ENCODE measurements around the gene CLSTN2.

The CLSTN2 gene

GRCh38 chr3:139945386-139945785, 10.4 kb downstream of the CLSTN2 start:
- Histone ChIP-seq H3K4me3 (ENCODE audit: low read depth, low read length) (no peak overlapping the region), H3K36me3 (no peaks in the 10 kb centered on the region), H3K27ac (no peak overlapping the region), H3K9me3 (ENCODE audit: severe bottlenecking) (no peaks in the 10 kb centered on the region), H3K27me3 (ENCODE audit: insufficient read depth, low read depth, severe bottlenecking) (no peaks in the 10 kb centered on the region)
- TF ChIP-seq CTCF (IDR thresholded peaks at IDR 0.05; ENCODE audit: low read depth, low read length) = no peak
- no peak for DNase-seq

GRCh38 chr3:139945942-139946341, 11.0 kb downstream of the CLSTN2 start:
- no peak for DNase-seq
- no peaks in the 10 kb centered on the region for H3K27me3 ChIP-seq (ENCODE audit: insufficient read depth, low read depth, severe bottlenecking)
- TF ChIP-seq CTCF (IDR thresholded peaks at IDR 0.05; ENCODE audit: low read depth, low read length) = no peak

GRCh38 chr3:139948467-139948866, 13.5 kb downstream of the CLSTN2 start:
- Histone ChIP-seq H3K36me3 (no peaks in the 10 kb centered on the region), H3K27ac (no peak overlapping the region), H3K9me3 (ENCODE audit: severe bottlenecking) (no peaks in the 10 kb centered on the region), H3K27me3 (ENCODE audit: insufficient read depth, low read depth, severe bottlenecking) (no peaks in the 10 kb centered on the region), H3K4me3 (ENCODE audit: low read depth, low read length) (no peak overlapping the region)
- no peak for TF ChIP-seq CTCF (IDR thresholded peaks at IDR 0.05; ENCODE audit: low read depth, low read length)
- no peak for DNase-seq

More at GRCh38 chr3:139945942-139946341, 11.0 kb downstream of the CLSTN2 start:
- Histone ChIP-seq H3K36me3 (no peaks in the 10 kb centered on the region), H3K9me3 (ENCODE audit: severe bottlenecking) (no peaks in the 10 kb centered on the region), H3K4me3 (ENCODE audit: low read depth, low read length) (no peak overlapping the region), H3K27ac (no peak overlapping the region)

- Histone ChIP-seq H3K9me3 (ENCODE audit: severe bottlenecking) (no peaks in the 10 kb centered on the region), H3K27ac (no peak overlapping the region), H3K36me3 (no peaks in the 10 kb centered on the region), H3K4me3 (ENCODE audit: low read depth, low read length) (no peak overlapping the region), H3K27me3 (ENCODE audit: insufficient read depth, low read depth, severe bottlenecking) (no peaks in the 10 kb centered on the region)
- no peak for TF ChIP-seq CTCF (IDR thresholded peaks at IDR 0.05; ENCODE audit: low read depth, low read length)
- DNase-seq = no peak
Measured at GRCh38 chr3:139948898-139949297, 13.9 kb downstream of the CLSTN2 start.

GRCh38 chr3:139953131-139953910, 18.3 kb downstream of the CLSTN2 start:
- no peak overlapping the region for H3K4me3 ChIP-seq (ENCODE audit: low read depth, low read length)
- no peak for TF ChIP-seq CTCF (IDR thresholded peaks at IDR 0.05; ENCODE audit: low read depth, low read length)
- no peaks in the 10 kb centered on the region for H3K9me3 ChIP-seq (ENCODE audit: severe bottlenecking)
- no peak overlapping the region for H3K27ac ChIP-seq
- H3K27me3 ChIP-seq (ENCODE audit: insufficient read depth, low read depth, severe bottlenecking) = no peaks in the 10 kb centered on the region
- DNase-seq = no peak
- no peaks in the 10 kb centered on the region for H3K36me3 ChIP-seq

All from WERI-Rb-1 (cell line).